GM18907 (cell line): Measurements from ENCODE around the gene FXYD3.
"Not testable (repeated sequence)": the region's sequence is repeated elsewhere in the genome, so short reads cannot be mapped to it uniquely, and the experiment has no call there.

Source experiments
- ATAC-seq: cut with Tn5 transposase; IDR thresholded peaks from one replicate; pipeline ENCODE4 v1.9.1; 2021; ENCODE audit warnings: mild to moderate bottlenecking, moderate library complexity; ENCODE audit not compliant: unreplicated experiment

FXYD3 gene

GRCh38 chr19:35140962-35141836 is 25.6 kb downstream of the FXYD3 start:
- peak; percentile 65 for ATAC-seq

GRCh38 chr19:35141837-35142605 is 26.4 kb downstream of the FXYD3 start:
- ATAC-seq = no peak

- no peak for ATAC-seq
Measured at GRCh38 chr19:35142606-35143230, 27.1 kb downstream of the FXYD3 start.

- no peak for ATAC-seq
Measured at GRCh38 chr19:35143231-35143715, 27.6 kb downstream of the FXYD3 start, which contains the start of gene FXYD7. TSS of gene FXYD7 (plus strand) at chr19:35143255. CDS start at chr19:35143334, 79 bp downstream.

- no peak for ATAC-seq
Measured at GRCh38 chr19:35143818-35144217, 28.2 kb downstream of the FXYD3 start.

GRCh38 chr19:35144259-35144599 is 28.6 kb downstream of the FXYD3 start:
- no peak for ATAC-seq

- ATAC-seq = no peak
Measured at GRCh38 chr19:35144600-35145436, 29.2 kb downstream of the FXYD3 start.

GRCh38 chr19:35146746-35147459 is 31.3 kb downstream of the FXYD3 start:
- no peak for ATAC-seq

GRCh38 chr19:35149463-35149862 is 33.8 kb downstream of the FXYD3 start:
- ATAC-seq = no peak

GRCh38 chr19:35150445-35150844 is 34.8 kb downstream of the FXYD3 start:
- ATAC-seq = no peak

GRCh38 chr19:35151273-35152065 is 35.8 kb downstream of the FXYD3 start:
- no peak for ATAC-seq

- ATAC-seq = not testable (repeated sequence)
Measured at GRCh38 chr19:35153129-35153522, 37.5 kb downstream of the FXYD3 start.

- ATAC-seq = no peak
Measured at GRCh38 chr19:35153701-35154524, 38.3 kb downstream of the FXYD3 start.

GRCh38 chr19:35154525-35155406 is 39.1 kb downstream of the FXYD3 start, which contains the start of gene FXYD5:
TSS of gene FXYD5 (plus strand) at chr19:35154735. CDS start at chr19:35155551, 816 bp downstream.
- peak; percentile 44 for ATAC-seq

GRCh38 chr19:35155441-35155840 is 39.8 kb downstream of the FXYD3 start:
- peak; percentile 36 for ATAC-seq

GRCh38 chr19:35155981-35156672 is 40.5 kb downstream of the FXYD3 start:
- no peak for ATAC-seq

- no peak for ATAC-seq
Measured at GRCh38 chr19:35156673-35157014, 41.0 kb downstream of the FXYD3 start.
